HCT116 (cell line): Measurements from ENCODE around the gene TDRD7. TPM values are rescaled to one million over a fixed set of nuclear protein-coding genes. Genes with fewer than 3 reads are reported as not detected.

Source experiments
- ATAC-seq: fragments of 200-7000 bp; cut with Tn5 transposase; 2 replicates; pipeline ENCODE4 v1.9.1; 2020; ENCODE audit warnings: mild to moderate bottlenecking, moderate library complexity
- BruUV-seq: library from RNA; stranded (reverse); fragments of 400-500 nt; replicated peaks from 2 replicates; lab custom pipeline; 2021; lab: Mats Ljungman, UMichigan
- CTCF ChIA-PET: fragments of 300-600 bp; sonication (Branson Sonifier 250); formaldehyde crosslinking; loops from one replicate; lab custom pipeline; 2021; ENCODE audit warnings: antibody characterized with exemption; lab: Charles Lee
- POLR2A ChIA-PET: fragments of 300-600, 350-600 bp; sonication (Branson Sonifier 250); formaldehyde crosslinking; loops from one replicate; lab custom pipeline; 2021; ENCODE audit warnings: antibody characterized with exemption; lab: Charles Lee
- RAD21 ChIA-PET, 2 experiments: fragments of 300-600 bp; sonication (Branson Sonifier 250); formaldehyde crosslinking; loops; one replicate each; lab custom pipeline; 2023; ENCODE audit warnings: low total read pairs in 2 of 2; ENCODE audit not compliant: uncharacterized antibody in 2 of 2, unreplicated experiment in 2 of 2, low non-redundant PET in 1 of 2; lab: Charles Lee
- DNase-seq: peaks from one replicate; pipeline ENCODE4 v3.0.0-alpha.2; 2010; ENCODE audit warnings: low read depth, low spot score
- H2AFZ ChIP-seq: fragments of 200-600 bp; shearing (Covaris generic), sonication (generic); 2 replicates; pipeline ENCODE4 v1.6.1; 2017; ENCODE audit warnings: low read depth, mixed run types, mixed read lengths, antibody characterized with exemption, low read length; ENCODE audit not compliant: poor library complexity, severe bottlenecking
- H3K27ac ChIP-seq: 2 replicates; pipeline ENCODE4 v1.5.1; 2012; ENCODE audit warnings: low read depth, low read length
- H3K27me3 ChIP-seq: fragments of 200-600 bp; sonication (generic); 2 replicates; pipeline ENCODE4 v1.6.1; 2016; ENCODE audit warnings: mixed run types, low read length, mixed read lengths; ENCODE audit not compliant: insufficient read depth
- H3K36me3 ChIP-seq, 2 experiments: fragments of 200-500 bp in 1 of 2; fragments of 200-600 bp in 1 of 2; sonication (Bioruptor generic) in 1 of 2; sonication (generic) in 1 of 2; 2 replicates each; pipeline versions ENCODE4 v1.5.1 to v1.6.1; 2014 to 2016; ENCODE audit warnings: low read length in 2 of 2, inconsistent platforms in 1 of 2, mixed read lengths in 1 of 2, mixed run types in 1 of 2; ENCODE audit not compliant: insufficient read depth in 2 of 2, control insufficient read depth in 1 of 2
- H3K4me1 ChIP-seq, 2 experiments: fragments of 200-600 bp in 1 of 2; sonication (generic) in 1 of 2; 2 replicates each; pipeline versions ENCODE4 v1.5.1 to v1.6.1; 2012 to 2017; ENCODE audit warnings: low read length in 2 of 2, inconsistent platforms in 1 of 2, mild to moderate bottlenecking in 1 of 2, mixed read lengths in 1 of 2, mixed run types in 1 of 2, moderate library complexity in 1 of 2; ENCODE audit not compliant: insufficient read depth in 2 of 2, control insufficient read depth in 1 of 2
- H3K4me2 ChIP-seq: fragments of 200-600 bp; sonication (generic); 2 replicates; pipeline ENCODE4 v1.6.1; 2017; ENCODE audit warnings: mixed run types, low read length, mixed read lengths
- H3K4me3 ChIP-seq, 2 experiments: fragments of 200-600 bp in 1 of 2; sonication (generic) in 1 of 2; replicated peaks in 1 of 2; 2 replicates each; pipeline ENCODE4 v1.5.1; 2011 to 2016; ENCODE audit warnings: low read length in 2 of 2, control low read depth in 1 of 2, low read depth in 1 of 2, mild to moderate bottlenecking in 1 of 2, mixed read lengths in 1 of 2, mixed run types in 1 of 2
- H3K79me2 ChIP-seq: fragments of 200-600 bp; sonication (generic); 2 replicates; pipeline ENCODE4 v1.6.1; 2017; ENCODE audit warnings: mild to moderate bottlenecking, mixed run types, low read length, moderate library complexity, mixed read lengths; ENCODE audit not compliant: insufficient read depth
- H3K9ac ChIP-seq: fragments of 200-600 bp; sonication (generic); 2 replicates; pipeline ENCODE4 v1.6.1; 2016; ENCODE audit warnings: low read length, mixed read lengths
- H3K9me2 ChIP-seq: fragments of 200-600 bp; sonication (generic), shearing (Covaris generic); 2 replicates; pipeline ENCODE4 v1.6.1; 2017; ENCODE audit warnings: mixed run types, mild to moderate bottlenecking, moderate library complexity; ENCODE audit not compliant: insufficient read depth
- H3K9me3 ChIP-seq, 2 experiments: fragments of 200-500 bp in 1 of 2; fragments of 200-600 bp in 1 of 2; sonication (Bioruptor generic) in 1 of 2; sonication (generic) in 1 of 2; 2 replicates each; pipeline ENCODE4 v1.6.1; 2014 to 2017; ENCODE audit warnings: low read length in 2 of 2, mixed read lengths in 2 of 2, inconsistent platforms in 1 of 2, low read depth in 1 of 2, mild to moderate bottlenecking in 1 of 2, mixed run types in 1 of 2, moderate library complexity in 1 of 2; ENCODE audit not compliant: control insufficient read depth in 1 of 2, insufficient read depth in 1 of 2
- H4K20me1 ChIP-seq: fragments of 200-600 bp; sonication (generic), shearing (Covaris generic); 2 replicates; pipeline ENCODE4 v1.6.1; 2017; ENCODE audit warnings: mixed run types, mild to moderate bottlenecking, moderate library complexity; ENCODE audit not compliant: insufficient read depth
- ATF3 ChIP-seq: IDR thresholded peaks from 2 replicates; pipeline ENCODE4 v1.6.1; 2012
- CEBPB ChIP-seq: IDR thresholded peaks from 2 replicates; pipeline ENCODE4 v1.6.1; 2012; ENCODE audit warnings: low read depth
- CTCF ChIP-seq, 3 experiments: fragments of 200-600 bp in 1 of 3; sonication (generic) in 1 of 3; IDR thresholded peaks in 2 of 3; conservative IDR thresholded peaks in 1 of 3; 2 replicates each; pipeline ENCODE4 v1.5.1; 2012 to 2017; ENCODE audit warnings: low read depth in 2 of 3, low read length in 2 of 3, antibody characterized with exemption in 1 of 3, borderline replicate concordance in 1 of 3, control low read depth in 1 of 3, mild to moderate bottlenecking in 1 of 3, mixed read lengths in 1 of 3, mixed run types in 1 of 3, moderate library complexity in 1 of 3; ENCODE audit not compliant: insufficient read depth in 1 of 3
- EGR1 ChIP-seq: IDR thresholded peaks from 2 replicates; pipeline ENCODE4 v1.6.1; 2012; ENCODE audit warnings: low read depth
- ELF1 ChIP-seq: IDR thresholded peaks from 2 replicates; pipeline ENCODE4 v1.6.1; 2012; ENCODE audit warnings: low read depth, borderline replicate concordance
- EZH2phosphoT487 ChIP-seq: fragments of 200-600 bp; IDR thresholded peaks from 2 replicates; pipeline ENCODE4 v1.6.1; 2018; ENCODE audit warnings: antibody characterized with exemption, borderline replicate concordance
- FOSL1 ChIP-seq: IDR thresholded peaks from 2 replicates; pipeline ENCODE4 v1.6.1; 2012; ENCODE audit warnings: low read depth
- JUND ChIP-seq: IDR thresholded peaks from 2 replicates; pipeline ENCODE4 v1.6.1; 2012
- POLR2AphosphoS5 ChIP-seq: IDR thresholded peaks from 2 replicates; pipeline ENCODE4 v1.6.1; 2011; ENCODE audit warnings: mild to moderate bottlenecking, low read depth, low read length, moderate library complexity
- RAD21 ChIP-seq: IDR thresholded peaks from 2 replicates; pipeline ENCODE4 v1.6.1; 2012; ENCODE audit warnings: low read depth, mild to moderate bottlenecking
- REST ChIP-seq: IDR thresholded peaks from 2 replicates; pipeline ENCODE4 v1.6.1; 2012; ENCODE audit warnings: low read depth
- SIN3A ChIP-seq: IDR thresholded peaks from 2 replicates; pipeline ENCODE4 v1.6.1; 2012; ENCODE audit warnings: low read depth
- SP1 ChIP-seq: IDR thresholded peaks from 2 replicates; pipeline ENCODE4 v1.6.1; 2012; ENCODE audit warnings: low read depth
- SRF ChIP-seq: IDR thresholded peaks from 2 replicates; pipeline ENCODE4 v1.6.1; 2012; ENCODE audit warnings: low read depth
- YY1 ChIP-seq: IDR thresholded peaks from 2 replicates; pipeline ENCODE4 v1.6.1; 2011; ENCODE audit warnings: low read length, low read depth, moderate library complexity, mild to moderate bottlenecking; ENCODE audit not compliant: insufficient replicate concordance; ENCODE audit errors: extremely low read depth
- ZBTB33 ChIP-seq: IDR thresholded peaks from 2 replicates; pipeline ENCODE4 v1.6.1; 2011; ENCODE audit warnings: mild to moderate bottlenecking, low read length, moderate library complexity; ENCODE audit not compliant: insufficient replicate concordance; ENCODE audit errors: extremely low read depth
- ZFX ChIP-seq: fragments of 450-650 bp; IDR thresholded peaks from 2 replicates; pipeline ENCODE4 v1.6.1; 2017
- ZNF274 ChIP-seq: fragments of 200-500 bp; sonication (Bioruptor generic); IDR thresholded peaks from 2 replicates; pipeline ENCODE4 v1.6.1; 2014; ENCODE audit warnings: mild to moderate bottlenecking, low read depth, low read length, inconsistent platforms
- intact Hi-C: fragments of 100-400 bp; cut with micrococcal nuclease; formaldehyde crosslinking; loops from 2 replicates; pipeline ENCODE4 v1.10.0; 2022
- total RNA-seq: library from RNA; stranded (reverse); gene quantifications from one replicate; pipeline ENCODE4 v1.2.1, GENCODE V29; 2021; ENCODE audit not compliant: unreplicated experiment

The TDRD7 gene
- total RNA-seq, 1 experiment from 2014 or later, result 8.0 TPM

GRCh38 chr9:97386265-97386633 is 25.6 kb upstream of the TDRD7 start:
- ChIA-PET RAD21 (no interaction called here), CTCF (interaction anchor here (1.4 to 2.2 kb wide), 3 partner anchors 212 to 247 kb away, joined by 4 to 5 read pairs (median 4); partner anchors contain the start of genes NCBP1 and TSTD2), POLR2A (no interaction called here)
- Histone ChIP-seq H3K9ac (no peak overlapping the region), H3K4me1 (peaks cover 3 to 22% of the 10 kb centered on the region in 2 experiments; a peak in 3 of 4 replicates), H3K9me3 (no peaks in the 10 kb centered on the region), H3K27ac (no peak overlapping the region), H3K9me2 (no peaks in the 10 kb centered on the region), H3K36me3 (no peaks in the 10 kb centered on the region), H4K20me1 (no peaks in the 10 kb centered on the region), H3K4me3 (no peak overlapping the region), H3K4me2 (no peak overlapping the region), H2AFZ (no peak overlapping the region), H3K27me3 (no peaks in the 10 kb centered on the region), H3K79me2 (no peaks in the 10 kb centered on the region)
- BruUV-seq, result no TSS peak
- ATAC-seq (no peak), DNase-seq (no peak)
- intact Hi-C loops, result no loop called here
- no peak for TF ChIP-seq SRF
- TF ChIP-seq SIN3A, result no peak
- TF ChIP-seq CEBPB, result no peak
- no peak for TF ChIP-seq EZH2phosphoT487
- TF ChIP-seq ATF3, result no peak
- no peak for TF ChIP-seq SP1
- TF ChIP-seq ZBTB33, result no peak
- TF ChIP-seq RAD21, result no peak
- no peak for TF ChIP-seq ELF1
- no peak for TF ChIP-seq REST
- no peak for TF ChIP-seq FOSL1
- TF ChIP-seq ZNF274, result no peak
- no peak for TF ChIP-seq POLR2AphosphoS5
- no peak for TF ChIP-seq JUND
- no peak for TF ChIP-seq EGR1
- TF ChIP-seq YY1, result no peak
- TF ChIP-seq ZFX, result no peak
- TF ChIP-seq CTCF (IDR thresholded peaks at IDR 0.05 in 2 of 3, conservative IDR thresholded peaks at IDR 0.05 in 1 of 3; ENCODE audit: borderline replicate concordance in 1 of 3, insufficient read depth in 1 of 3, low read depth in 2 of 3, low read length in 2 of 3), result no peak
